HL-60 (cell line): ENCODE results near the gene EFNA4.

ENCODE experiments used
- CTCF ChIP-seq: IDR thresholded peaks from one replicate; pipeline ENCODE4 v1.5.1; 2011; ENCODE audit warnings: low read length, control low read depth, inconsistent platforms; ENCODE audit not compliant: insufficient read depth
- POLR2AphosphoS5 ChIP-seq: IDR thresholded peaks from 2 replicates; pipeline ENCODE4 v1.6.1; 2012; ENCODE audit warnings: low read depth
- REST ChIP-seq: IDR thresholded peaks from 2 replicates; pipeline ENCODE4 v1.6.1; 2012; ENCODE audit warnings: low read depth; ENCODE audit not compliant: insufficient replicate concordance
- SPI1 ChIP-seq: IDR thresholded peaks from 2 replicates; pipeline ENCODE4 v1.6.1; 2012; ENCODE audit warnings: low read depth, mild to moderate bottlenecking, borderline replicate concordance

GRCh38 chr1:155076371-155076770 is 12.8 kb downstream of the EFNA4 start:
- TF ChIP-seq POLR2AphosphoS5, result no peak
- TF ChIP-seq CTCF, result no peak
- TF ChIP-seq REST, result no peak
- TF ChIP-seq SPI1, result no peak
